Right lobe of liver (tissue), 6 donors: ENCODE measurements around the gene CDH23. TPM values are rescaled to one million over a fixed set of nuclear protein-coding genes. Genes with fewer than 3 reads are reported as not detected.

Experiments
- ATAC-seq, 4 donors: fragments of 200-7000 bp; cut with Tn5 transposase; one replicate each; pipeline ENCODE4 v1.9.1; 2020; ENCODE audit warnings: mild to moderate bottlenecking in 4 of 4, moderate library complexity in 4 of 4
- DNase-seq, 3 donors: peaks; one replicate each; pipeline ENCODE4 v3.0.0-alpha.2; 2020
- H3K27ac ChIP-seq, 3 donors: fragments of 200-600 bp; one replicate each; pipeline ENCODE4 v1.8.0; 2022
- H3K27me3 ChIP-seq, 2 donors: fragments of 200-600 bp; one replicate each; pipeline ENCODE4 v1.8.0; 2022
- H3K36me3 ChIP-seq, 4 donors: fragments of 200-600 bp; sonication (generic) in 1 of 4; one replicate each; pipeline versions ENCODE4 v1.5.1 to v1.8.0; 2017 to 2022; ENCODE audit warnings: control low read depth in 1 of 4
- H3K4me1 ChIP-seq, 4 donors: fragments of 200-600 bp; sonication (generic) in 1 of 4; one replicate each; pipeline versions ENCODE4 v1.5.1 to v1.8.0; 2017 to 2022; ENCODE audit warnings: control low read depth in 1 of 4
- H3K4me3 ChIP-seq, 3 donors: fragments of 200-600 bp; one replicate each; pipeline ENCODE4 v1.8.0; 2022
- H3K9me3 ChIP-seq, 4 donors: fragments of 200-600 bp; sonication (generic) in 1 of 4; one replicate each; pipeline versions ENCODE4 v1.5.1 to v1.8.0; 2017 to 2022; ENCODE audit warnings: control low read depth in 1 of 4
- CTCF ChIP-seq, 4 donors: fragments of 200-600 bp in 3 of 4; fragments of 450-650 bp in 1 of 4; IDR thresholded peaks; one replicate each; pipeline versions ENCODE4 v1.5.1 to v1.8.0; 2016 to 2022; ENCODE audit warnings: antibody characterized with exemption in 4 of 4, mild to moderate bottlenecking in 2 of 4
- POLR2A ChIP-seq: fragments of 450-650 bp; IDR thresholded peaks from one replicate; pipeline ENCODE4 v1.6.1; 2017; ENCODE audit warnings: antibody characterized with exemption, mild to moderate bottlenecking
- WGBS: methylation state at CpG from one replicate; pipeline ENCODE4 v1.1.6; 2018; ENCODE audit warnings: low coverage, low lambda C conversion rate; ENCODE audit not compliant: insufficient coverage; ENCODE audit errors: missing lambda C conversion rate; 5-methylcytosine and 5-hydroxymethylcytosine counted together
- intact Hi-C, 2 donors: fragments of 100-400 bp; cut with DNase I; formaldehyde crosslinking; loops; one replicate each; pipeline versions ENCODE4 v1.11.2 to v1.14.1; 2022
- total RNA-seq, 6 experiments: library from RNA; depleted of rRNA in 2 of 6; stranded (reverse); fragments of >200 nt in 2 of 6; fragmentation: NEBNext Ultra II Directional in 3 of 6; extraction: Animal tissue kit (Norgen Biotek cat#: 25700) in 3 of 6; gene quantifications; one replicate each; pipeline versions ENCODE4 v1.1.0 to v1.2.4, GENCODE V29; 2016 to 2023
- donor health status: DM: no; HTN: yes; CAD: no.
- donor health status: DM: no; HTN: no; CAD: no.
- donor health status: DM: no; HTN: no; CAD: no.
- donor health status: DM: no; HTN: yes; CAD: no.
- donor health status: DM: no; HTN: yes; CAD: no.

Gene CDH23
- total RNA-seq, 6 experiments from 2014 or later, result 3.3 to 19.7 (median 6.3) TPM

GRCh38 chr10:71388583-71389310 lies 8.0 kb upstream of the CDH23 start:
- ATAC-seq (no peak), DNase-seq (no peak)
- 84% methylated on average over 8 of the region's 8 CpGs for WGBS
- Histone ChIP-seq H3K4me1 (no peaks in the 10 kb centered on the region), H3K4me3 (no peak overlapping the region), H3K9me3 (no peaks in the 10 kb centered on the region), H3K27me3 (no peaks in the 10 kb centered on the region), H3K27ac (no peak overlapping the region), H3K36me3 (no peaks in the 10 kb centered on the region)
- TF ChIP-seq POLR2A (no peak), CTCF (IDR thresholded peaks at IDR 0.05) (no peak)
- intact Hi-C loops, result loop anchor here in 1 of 2 donors (5.0 kb wide), 1 partner anchor 314 kb away; no protein-coding TSS in a partner anchor

- DNase-seq (no peak), ATAC-seq (no peak)
- Histone ChIP-seq H3K27me3 (no peaks in the 10 kb centered on the region), H3K4me1 (no peaks in the 10 kb centered on the region), H3K9me3 (no peaks in the 10 kb centered on the region), H3K36me3 (no peaks in the 10 kb centered on the region), H3K4me3 (no peak overlapping the region), H3K27ac (no peak overlapping the region)
- no peak for TF ChIP-seq POLR2A
- TF ChIP-seq CTCF (IDR thresholded peaks at IDR 0.05), result no peak
- 80% methylated on average over 9 of the region's 14 CpGs for WGBS
- intact Hi-C loops, result loop anchor here (5.0 to 10.0 kb wide), 4 partner anchors 182 to 425 kb away; no protein-coding TSS in a partner anchor
Measured at GRCh38 chr10:71389768-71390460, 6.8 kb upstream of the CDH23 start.

- no peak for ATAC-seq
- Histone ChIP-seq H3K4me1 (no peaks in the 10 kb centered on the region), H3K27me3 (no peaks in the 10 kb centered on the region), H3K4me3 (no peak overlapping the region), H3K27ac (no peak overlapping the region), H3K36me3 (no peaks in the 10 kb centered on the region), H3K9me3 (no peaks in the 10 kb centered on the region)
- intact Hi-C loops, result loop anchor here in 1 of 2 donors (5.0 to 10.0 kb wide), 3 partner anchors 182 to 424 kb away; no protein-coding TSS in a partner anchor
- DNase-seq, result peak in 1 of 3 donors; percentile 38
- TF ChIP-seq POLR2A (no peak), CTCF (IDR thresholded peaks at IDR 0.05) (no peak)
- 49% methylated on average over 10 of the region's 10 CpGs for WGBS
Measured at GRCh38 chr10:71390461-71390835, 6.3 kb upstream of the CDH23 start.

- H3K36me3 ChIP-seq, result no peaks in the 10 kb centered on the region
- no peaks in the 10 kb centered on the region for H3K9me3 ChIP-seq
- WGBS, result 43% methylated on average over 1 of the region's 3 CpGs
- no peak overlapping the region for H3K27ac ChIP-seq
- no peaks in the 10 kb centered on the region for H3K27me3 ChIP-seq
- TF ChIP-seq CTCF (IDR thresholded peaks at IDR 0.05) (no peak), POLR2A (no peak)
- intact Hi-C loops, result loop anchor here in 1 of 2 donors (5.0 to 10.0 kb wide), 3 partner anchors 181 to 424 kb away; no protein-coding TSS in a partner anchor
- H3K4me3 ChIP-seq, result no peak overlapping the region
- DNase-seq (peak in 1 of 3 donors; percentile 40), ATAC-seq (no peak)
- no peaks in the 10 kb centered on the region for H3K4me1 ChIP-seq
Measured at GRCh38 chr10:71390921-71391690, 5.6 kb upstream of the CDH23 start.
